ENCODE results near the gene KLK10.

KLK10 gene

DNA sequence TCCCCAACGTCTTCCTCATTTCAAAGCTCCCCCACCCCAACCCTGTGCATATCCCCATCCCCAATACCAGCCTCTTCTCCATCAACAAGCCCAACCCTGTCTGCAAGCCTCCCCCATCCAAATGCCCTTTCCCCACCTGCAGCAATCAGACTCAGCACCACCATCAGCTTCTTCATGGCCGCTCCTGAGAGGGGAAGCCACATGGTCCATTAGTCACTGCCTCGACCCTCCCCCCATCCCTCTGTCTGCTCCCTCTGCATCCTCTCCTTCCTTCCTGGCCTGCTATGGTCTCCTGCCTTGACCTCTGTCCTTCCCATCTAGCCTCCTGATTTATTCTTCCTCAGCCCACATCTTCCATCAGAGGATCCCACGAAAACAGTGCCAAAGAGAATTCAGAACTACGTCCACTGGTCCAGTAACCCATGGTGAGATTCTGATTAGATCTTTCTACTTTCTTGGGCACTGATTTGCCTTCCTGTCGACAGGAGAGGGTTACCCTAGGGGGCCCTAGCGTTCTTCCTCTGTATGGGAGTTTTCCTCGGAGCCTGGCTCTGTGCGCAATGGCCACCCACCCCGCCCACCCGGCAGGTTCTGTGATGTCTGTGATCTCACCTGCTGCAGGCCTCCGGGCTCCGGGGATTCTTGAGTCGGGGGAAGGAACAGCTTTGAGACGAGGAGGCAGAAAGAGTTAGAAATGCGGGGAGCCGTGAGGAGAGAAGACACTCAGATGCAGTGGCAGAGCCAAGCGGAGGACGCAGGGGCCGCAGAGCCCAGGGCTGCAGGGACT, 51.4 kb downstream of the KLK10 start:
- no peak for DNase-seq (ENCODE audit: low read depth)

- no peak for DNase-seq (ENCODE audit: low read depth)
Observed at GRCh38 chr19:50964266-50964665, 55.2 kb downstream of the KLK10 start.

- DNase-seq (ENCODE audit: low read depth), result no peak
Observed at GRCh38 chr19:50963381-50963780, 56.1 kb downstream of the KLK10 start.

Data from activated T-helper 1 cell treated with Interleukin-2 at 50 U/mL for 16 hours (primary cell).